PC-9 (cell line): ENCODE results near the gene CPN2. TPM values are rescaled to one million over a fixed set of nuclear protein-coding genes. Genes with fewer than 3 reads are reported as not detected.

ENCODE experiments used
- BruUV-seq: library from RNA; stranded (reverse); fragments of 400-500 nt; replicated peaks from 2 replicates; lab custom pipeline; 2021; lab: Mats Ljungman, UMichigan
- CTCF ChIA-PET: fragments of 300-600 bp; sonication (Branson Sonifier 250); formaldehyde crosslinking; loops from one replicate; lab custom pipeline; 2022; ENCODE audit warnings: antibody characterized with exemption; lab: Charles Lee
- POLR2A ChIA-PET: fragments of 300-600 bp; sonication (Branson Sonifier 250); formaldehyde crosslinking; loops from one replicate; lab custom pipeline; 2022; ENCODE audit warnings: antibody characterized with exemption; ENCODE audit not compliant: unreplicated experiment; lab: Charles Lee
- DNase-seq, 2 experiments: peaks; one replicate each; pipeline versions ENCODE4 v3.0.0 to v3.0.0-alpha.2; 2015 to 2022; ENCODE audit warnings: mixed read lengths in 1 of 2
- H2AFZ ChIP-seq: fragments of 200-600 bp; sonication (generic); 2 replicates; pipeline ENCODE4 v1.8.1; 2017; ENCODE audit warnings: antibody characterized with exemption
- H3F3A ChIP-seq: fragments of 200-600 bp; sonication (generic); 2 replicates; pipeline ENCODE4 v1.8.1; 2017; ENCODE audit warnings: antibody characterized with exemption, mild to moderate bottlenecking, low read depth; ENCODE audit not compliant: insufficient read depth
- H3K27ac ChIP-seq: fragments of 200-600 bp; sonication (generic); 2 replicates; pipeline ENCODE4 v1.6.1; 2016; ENCODE audit warnings: mixed run types
- H3K27me3 ChIP-seq: fragments of 200-600 bp; sonication (generic); 2 replicates; pipeline ENCODE4 v1.6.1; 2016; ENCODE audit warnings: low read depth, mixed run types; ENCODE audit not compliant: insufficient read depth
- H3K36me3 ChIP-seq: fragments of 200-600 bp; sonication (generic); 2 replicates; pipeline ENCODE4 v1.6.1; 2016; ENCODE audit warnings: low read depth, mixed run types
- H3K4me1 ChIP-seq: fragments of 200-600 bp; sonication (generic); replicated peaks from 2 replicates; pipeline ENCODE4 v1.6.1; 2016; ENCODE audit warnings: mixed run types; ENCODE audit not compliant: insufficient read depth
- H3K4me2 ChIP-seq: fragments of 200-600 bp; sonication (generic); 2 replicates; pipeline ENCODE4 v1.6.1; 2017; ENCODE audit warnings: mixed run types
- H3K4me3 ChIP-seq: fragments of 200-600 bp; sonication (generic); 2 replicates; pipeline ENCODE4 v1.6.1; 2016; ENCODE audit warnings: mixed run types
- H3K79me2 ChIP-seq: fragments of 200-600 bp; sonication (generic); 2 replicates; pipeline ENCODE4 v1.6.1; 2017; ENCODE audit warnings: low read depth, mixed run types
- H3K9me2 ChIP-seq: fragments of 200-600 bp; sonication (generic); 2 replicates; pipeline ENCODE4 v1.8.1; 2017; ENCODE audit warnings: mild to moderate bottlenecking; ENCODE audit not compliant: insufficient read depth
- H3K9me3 ChIP-seq: fragments of 200-600 bp; sonication (generic); 2 replicates; pipeline ENCODE4 v1.8.1; 2016; ENCODE audit warnings: low read depth; ENCODE audit not compliant: insufficient read depth
- H4K20me1 ChIP-seq: fragments of 200-600 bp; sonication (generic); 2 replicates; pipeline ENCODE4 v1.8.1; 2017; ENCODE audit not compliant: insufficient read depth
- CTCF ChIP-seq: fragments of 200-600 bp; sonication (generic); conservative IDR thresholded peaks from 2 replicates; pipeline ENCODE4 v1.6.1; 2017; ENCODE audit warnings: mixed run types, antibody characterized with exemption, mild to moderate bottlenecking, moderate library complexity
- EZH2 ChIP-seq: fragments of 200-600 bp; sonication (generic); IDR thresholded peaks from 2 replicates; pipeline ENCODE4 v1.8.0; 2017; ENCODE audit warnings: antibody characterized with exemption, low read depth
- intact Hi-C: fragments of 100-400 bp; cut with micrococcal nuclease; formaldehyde crosslinking; loops from one replicate; pipeline ENCODE4 v1.10.0; 2022; ENCODE audit not compliant: unreplicated experiment
- total RNA-seq: library from RNA; stranded (reverse); gene quantifications from 2 replicates; pipeline ENCODE4 v1.2.3, GENCODE V29; 2021

The CPN2 gene
- total RNA-seq, 1 experiment from 2014 or later, result not detected

- H3K9me2 ChIP-seq, result no peaks in the 10 kb centered on the region
- no peaks in the 10 kb centered on the region for H3F3A ChIP-seq
- no peak overlapping the region for H3K4me3 ChIP-seq
- intact Hi-C loops, result no loop called here
- no peak for TF ChIP-seq EZH2
- TF ChIP-seq CTCF, result no peak
- H3K27ac ChIP-seq, result no peak overlapping the region
- no peaks in the 10 kb centered on the region for H4K20me1 ChIP-seq
- H3K27me3 ChIP-seq, result no peaks in the 10 kb centered on the region
- POLR2A ChIA-PET, result no interaction called here
- H3K4me2 ChIP-seq, result no peak overlapping the region
- H3K4me1 ChIP-seq, result peaks cover 10% of the 10 kb centered on the region; the same call in 1 of the 2 replicates
- H2AFZ ChIP-seq, result no peak overlapping the region
- H3K36me3 ChIP-seq, result no peaks in the 10 kb centered on the region
- BruUV-seq, result no TSS peak
- no peaks in the 10 kb centered on the region for H3K79me2 ChIP-seq
- H3K9me3 ChIP-seq, result no peaks in the 10 kb centered on the region
- DNase-seq, result no peak
- CTCF ChIA-PET, result no interaction called here
Measured at GRCh38 chr3:194303749-194304148, 47.4 kb downstream of the CPN2 start.

- ChIA-PET POLR2A (interaction anchor here (0.6 to 0.7 kb wide), 2 partner anchors 160 to 163 kb away, joined by 6 to 13 read pairs; no protein-coding TSS in a partner anchor), CTCF (interaction anchor here (0.6 kb wide), 1 partner anchor 52 kb away, joined by 3 read pairs; no protein-coding TSS in a partner anchor)
- Histone ChIP-seq H4K20me1 (no peaks in the 10 kb centered on the region), H3K27me3 (no peaks in the 10 kb centered on the region), H3K4me2 (no peak overlapping the region), H3F3A (peaks cover 2% of the 10 kb centered on the region), H3K9me3 (no peaks in the 10 kb centered on the region), H3K79me2 (no peaks in the 10 kb centered on the region), H3K4me3 (no peak overlapping the region), H3K9me2 (no peaks in the 10 kb centered on the region), H3K27ac (no peak overlapping the region), H3K4me1 (peaks cover 29% of the 10 kb centered on the region), H3K36me3 (no peaks in the 10 kb centered on the region), H2AFZ (no peak overlapping the region)
- no peak for DNase-seq
- no TSS peak for BruUV-seq
- intact Hi-C loops, result no loop called here
- no peak for TF ChIP-seq EZH2
- TF ChIP-seq CTCF, result no peak
Measured at GRCh38 chr3:194301730-194302129, 49.4 kb downstream of the CPN2 start.

GRCh38 chr3:194300936-194301335 lies 50.2 kb downstream of the CPN2 start:
- Histone ChIP-seq H3K36me3 (no peaks in the 10 kb centered on the region), H3K4me2 (no peak overlapping the region), H3K27ac (no peak overlapping the region), H3F3A (peaks cover 7% of the 10 kb centered on the region), H2AFZ (no peak overlapping the region), H3K9me3 (no peaks in the 10 kb centered on the region), H3K27me3 (no peaks in the 10 kb centered on the region), H3K79me2 (no peaks in the 10 kb centered on the region), H4K20me1 (no peaks in the 10 kb centered on the region), H3K4me1 (peaks cover 29% of the 10 kb centered on the region), H3K4me3 (no peak overlapping the region), H3K9me2 (no peaks in the 10 kb centered on the region)
- no peak for DNase-seq
- intact Hi-C loops, result no loop called here
- ChIA-PET CTCF (interaction anchor here (0.6 kb wide), 1 partner anchor 25 kb away, joined by 5 read pairs; no protein-coding TSS in a partner anchor), POLR2A (interaction anchor here (0.6 to 0.7 kb wide), 2 partner anchors 159 to 162 kb away, joined by 6 to 13 read pairs; no protein-coding TSS in a partner anchor)
- no TSS peak for BruUV-seq
- TF ChIP-seq CTCF, result no peak
- no peak for TF ChIP-seq EZH2
